Lower lobe of right lung (tissue), 2 donors: ENCODE results near the gene SBSN. TPM values are rescaled to one million over a fixed set of nuclear protein-coding genes. Genes with fewer than 3 reads are reported as not detected.

ENCODE experiments used
- ATAC-seq, 2 donors: fragments of 200-7000 bp; cut with Tn5 transposase; one replicate each; pipeline ENCODE4 v1.9.1; 2020 to 2022; ENCODE audit warnings: mild to moderate bottlenecking in 2 of 2, moderate library complexity in 2 of 2
- DNase-seq: peaks from one replicate; pipeline ENCODE4 v3.0.0-alpha.2; 2020
- H3K27ac ChIP-seq: fragments of 200-600 bp; one replicate; pipeline ENCODE4 v1.8.0; 2022
- H3K27me3 ChIP-seq: fragments of 200-600 bp; one replicate; pipeline ENCODE4 v1.8.0; 2022; ENCODE audit warnings: low read depth
- H3K36me3 ChIP-seq: fragments of 200-600 bp; one replicate; pipeline ENCODE4 v1.8.0; 2022; ENCODE audit warnings: mild to moderate bottlenecking
- H3K4me1 ChIP-seq: fragments of 200-600 bp; one replicate; pipeline ENCODE4 v1.8.0; 2022
- H3K4me3 ChIP-seq: fragments of 200-600 bp; one replicate; pipeline ENCODE4 v1.8.0; 2022; ENCODE audit warnings: mild to moderate bottlenecking
- H3K9me3 ChIP-seq: fragments of 200-600 bp; one replicate; pipeline ENCODE4 v1.8.0; 2022
- CTCF ChIP-seq: fragments of 200-600 bp; IDR thresholded peaks from one replicate; pipeline ENCODE4 v1.8.0; 2022; ENCODE audit warnings: antibody characterized with exemption, mild to moderate bottlenecking
- intact Hi-C: fragments of 100-400 bp; cut with DNase I; formaldehyde crosslinking; loops from one replicate; pipeline ENCODE4 v1.11.0; 2022
- total RNA-seq: library from RNA; stranded (reverse); fragmentation: NEBNext Ultra II Directional; extraction: Animal tissue kit (Norgen Biotek cat#: 25700); gene quantifications from one replicate; pipeline ENCODE4 v1.2.1, GENCODE V29; 2021
- donor health status: DM: no; HTN: yes; CAD: no; lungs with severe emphysema.

Gene SBSN
- total RNA-seq, 1 donor from 2014 or later, result not detected

GRCh38 chr19:35510626-35510964, 17.5 kb downstream of the SBSN start:
- Histone ChIP-seq H3K27ac (peak overlapping the region; percentile 84), H3K9me3 (no peaks in the 10 kb centered on the region), H3K4me3 (peak overlapping the region; percentile 56), H3K27me3 (peaks cover 29% of the 10 kb centered on the region), H3K4me1 (peaks cover 12% of the 10 kb centered on the region), H3K36me3 (no peaks in the 10 kb centered on the region)
- no peak for TF ChIP-seq CTCF
- DNase-seq (no peak), ATAC-seq (peak in 1 of 2 donors; percentile 6)
- intact Hi-C loops, result no loop called here

- Histone ChIP-seq H3K4me1 (peaks cover 12% of the 10 kb centered on the region), H3K27me3 (peaks cover 29% of the 10 kb centered on the region), H3K27ac (peak overlapping the region; percentile 84), H3K9me3 (no peaks in the 10 kb centered on the region), H3K4me3 (peak overlapping the region; percentile 56), H3K36me3 (no peaks in the 10 kb centered on the region)
- DNase-seq (peak; percentile 89), ATAC-seq (peak; percentile 94)
- intact Hi-C loops, result no loop called here
- peak; percentile 97 for TF ChIP-seq CTCF
These were observed 18.1 kb downstream of the SBSN start for GRCh38 chr19:35509861-35510625.

GRCh38 chr19:35509018-35509652, 19.0 kb downstream of the SBSN start:
- no peak for TF ChIP-seq CTCF
- peaks cover 12% of the 10 kb centered on the region for H3K4me1 ChIP-seq
- no peaks in the 10 kb centered on the region for H3K36me3 ChIP-seq
- DNase-seq, result peak; percentile 84
- peak; percentile 83 to 89 for ATAC-seq
- peaks cover 25% of the 10 kb centered on the region for H3K27me3 ChIP-seq
- peak overlapping the region; percentile 56 for H3K4me3 ChIP-seq
- intact Hi-C loops, result no loop called here
- peak overlapping the region; percentile 84 for H3K27ac ChIP-seq
- no peaks in the 10 kb centered on the region for H3K9me3 ChIP-seq

GRCh38 chr19:35508129-35508528, 20.0 kb downstream of the SBSN start:
- DNase-seq (no peak), ATAC-seq (no peak)
- Histone ChIP-seq H3K27ac (no peak overlapping the region), H3K4me1 (peaks cover 12% of the 10 kb centered on the region), H3K4me3 (no peak overlapping the region), H3K27me3 (peaks cover 21% of the 10 kb centered on the region), H3K9me3 (no peaks in the 10 kb centered on the region), H3K36me3 (no peaks in the 10 kb centered on the region)
- intact Hi-C loops, result no loop called here
- TF ChIP-seq CTCF, result no peak

- no peaks in the 10 kb centered on the region for H3K36me3 ChIP-seq
- TF ChIP-seq CTCF, result no peak
- H3K27me3 ChIP-seq, result peaks cover 21% of the 10 kb centered on the region
- H3K4me3 ChIP-seq, result no peak overlapping the region
- ATAC-seq (no peak), DNase-seq (no peak)
- intact Hi-C loops, result no loop called here
- H3K27ac ChIP-seq, result no peak overlapping the region
- no peaks in the 10 kb centered on the region for H3K9me3 ChIP-seq
- H3K4me1 ChIP-seq, result peaks cover 12% of the 10 kb centered on the region
These were observed 20.6 kb downstream of the SBSN start for GRCh38 chr19:35507561-35507960.
